Endothelial cell (in vitro differentiated cells): Measurements from ENCODE around the gene YY1AP1. TPM values are rescaled to one million over a fixed set of nuclear protein-coding genes. Genes with fewer than 3 reads are reported as not detected.
"Not testable (repeated sequence)": the region's sequence is repeated elsewhere in the genome, so short reads cannot be mapped to it uniquely, and the experiment has no call there.

ENCODE experiments used
- DNase-seq: peaks from one replicate; pipeline ENCODE4 v3.0.0; 2021; ENCODE audit warnings: low spot score
- H3K27ac Mint-ChIP-seq: one replicate; pipeline ENCODE4 v1.8.0; 2021; ENCODE audit warnings: mixed read lengths, inconsistent platforms; ENCODE audit not compliant: unreplicated experiment
- H3K27me3 Mint-ChIP-seq: one replicate; pipeline ENCODE4 v1.8.0; 2021; ENCODE audit warnings: mild to moderate bottlenecking, moderate library complexity, mixed read lengths, inconsistent platforms; ENCODE audit not compliant: unreplicated experiment
- H3K36me3 Mint-ChIP-seq: one replicate; pipeline ENCODE4 v1.8.0; 2021; ENCODE audit warnings: mild to moderate bottlenecking, low read depth, mixed read lengths, inconsistent platforms; ENCODE audit not compliant: unreplicated experiment
- H3K4me1 Mint-ChIP-seq: one replicate; pipeline ENCODE4 v1.8.0; 2021; ENCODE audit warnings: mild to moderate bottlenecking, mixed read lengths, inconsistent platforms; ENCODE audit not compliant: unreplicated experiment
- H3K4me3 Mint-ChIP-seq: one replicate; pipeline ENCODE4 v1.8.0; 2021; ENCODE audit warnings: mild to moderate bottlenecking, mixed read lengths, inconsistent platforms; ENCODE audit not compliant: unreplicated experiment
- H3K9me3 Mint-ChIP-seq: one replicate; pipeline ENCODE4 v1.8.0; 2021; ENCODE audit warnings: mixed read lengths, inconsistent platforms; ENCODE audit not compliant: unreplicated experiment
- total RNA-seq: library from RNA; stranded (reverse); fragmentation: NEBNext Ultra II Directional; extraction: Animal tissue kit (Norgen Biotek cat#: 25700); gene quantifications from one replicate; pipeline ENCODE4 v1.2.1, GENCODE V29; 2021; ENCODE audit not compliant: unreplicated experiment
- TF ChIP-seq, protein P1 (sequence below): fragments of 200-600 bp; sonication (generic); IDR thresholded peaks from one replicate; pipeline ENCODE4 v1.5.0; 2021; ENCODE audit warnings: antibody characterized with exemption; ENCODE audit not compliant: unreplicated experiment

Gene YY1AP1
- total RNA-seq, 1 donor from 2014 or later = 42.3 TPM

DNA sequence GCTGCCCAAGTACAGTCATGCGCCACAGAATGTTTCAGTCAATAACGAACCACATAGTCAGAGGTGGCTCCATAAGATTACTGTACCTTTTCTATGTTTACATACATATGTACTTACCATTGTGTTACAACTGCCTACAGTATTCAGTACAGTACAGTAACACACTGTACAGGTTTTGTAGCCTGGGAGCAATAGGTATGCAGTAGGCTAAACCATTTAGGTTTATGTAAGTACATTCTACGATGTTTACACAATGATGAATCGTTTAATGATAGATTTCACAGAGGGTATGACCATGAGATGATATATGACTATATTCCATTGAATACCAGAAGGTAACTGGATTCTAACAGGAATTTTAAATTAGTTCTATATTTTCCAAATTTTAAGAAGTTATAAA is 10.5 kb downstream of the YY1AP1 start:
- H3K4me3 Mint-ChIP-seq = no peak overlapping the region
- H3K27me3 Mint-ChIP-seq = no peaks in the 10 kb centered on the region
- no peaks in the 10 kb centered on the region for H3K4me1 Mint-ChIP-seq
- TF ChIP-seq, protein P1, sequence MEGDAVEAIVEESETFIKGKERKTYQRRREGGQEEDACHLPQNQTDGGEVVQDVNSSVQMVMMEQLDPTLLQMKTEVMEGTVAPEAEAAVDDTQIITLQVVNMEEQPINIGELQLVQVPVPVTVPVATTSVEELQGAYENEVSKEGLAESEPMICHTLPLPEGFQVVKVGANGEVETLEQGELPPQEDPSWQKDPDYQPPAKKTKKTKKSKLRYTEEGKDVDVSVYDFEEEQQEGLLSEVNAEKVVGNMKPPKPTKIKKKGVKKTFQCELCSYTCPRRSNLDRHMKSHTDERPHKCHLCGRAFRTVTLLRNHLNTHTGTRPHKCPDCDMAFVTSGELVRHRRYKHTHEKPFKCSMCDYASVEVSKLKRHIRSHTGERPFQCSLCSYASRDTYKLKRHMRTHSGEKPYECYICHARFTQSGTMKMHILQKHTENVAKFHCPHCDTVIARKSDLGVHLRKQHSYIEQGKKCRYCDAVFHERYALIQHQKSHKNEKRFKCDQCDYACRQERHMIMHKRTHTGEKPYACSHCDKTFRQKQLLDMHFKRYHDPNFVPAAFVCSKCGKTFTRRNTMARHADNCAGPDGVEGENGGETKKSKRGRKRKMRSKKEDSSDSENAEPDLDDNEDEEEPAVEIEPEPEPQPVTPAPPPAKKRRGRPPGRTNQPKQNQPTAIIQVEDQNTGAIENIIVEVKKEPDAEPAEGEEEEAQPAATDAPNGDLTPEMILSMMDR = no peak
- peaks cover 33% of the 10 kb centered on the region for H3K36me3 Mint-ChIP-seq
- no peak overlapping the region for H3K27ac Mint-ChIP-seq
- no peak for DNase-seq
- no peaks in the 10 kb centered on the region for H3K9me3 Mint-ChIP-seq

DNA sequence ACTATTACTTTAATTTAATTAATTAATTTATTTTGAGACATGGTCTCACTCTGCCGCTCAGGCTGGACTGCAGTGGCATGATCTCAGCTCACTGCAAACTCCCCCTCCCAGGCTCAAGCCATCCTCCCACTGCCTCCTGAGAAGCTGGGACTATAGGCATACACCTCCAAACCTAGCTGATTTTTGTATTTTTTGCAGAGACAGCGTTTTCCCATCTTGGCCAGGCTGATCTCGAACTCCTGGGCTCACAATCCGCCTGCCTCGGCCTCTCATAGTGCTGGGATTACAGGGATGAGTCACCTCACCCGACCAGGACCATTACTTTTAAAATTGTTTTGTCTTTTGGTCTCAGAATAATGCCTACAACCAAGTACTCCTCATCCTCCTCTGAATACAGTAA is 15.6 kb downstream of the YY1AP1 start:
- H3K9me3 Mint-ChIP-seq = no peaks in the 10 kb centered on the region
- H3K36me3 Mint-ChIP-seq = peaks cover 50% of the 10 kb centered on the region
- H3K4me3 Mint-ChIP-seq = no peak overlapping the region
- H3K27me3 Mint-ChIP-seq = no peaks in the 10 kb centered on the region
- TF ChIP-seq, protein P1 = no peak
- DNase-seq = no peak
- H3K4me1 Mint-ChIP-seq = no peaks in the 10 kb centered on the region
- no peak overlapping the region for H3K27ac Mint-ChIP-seq

DNA sequence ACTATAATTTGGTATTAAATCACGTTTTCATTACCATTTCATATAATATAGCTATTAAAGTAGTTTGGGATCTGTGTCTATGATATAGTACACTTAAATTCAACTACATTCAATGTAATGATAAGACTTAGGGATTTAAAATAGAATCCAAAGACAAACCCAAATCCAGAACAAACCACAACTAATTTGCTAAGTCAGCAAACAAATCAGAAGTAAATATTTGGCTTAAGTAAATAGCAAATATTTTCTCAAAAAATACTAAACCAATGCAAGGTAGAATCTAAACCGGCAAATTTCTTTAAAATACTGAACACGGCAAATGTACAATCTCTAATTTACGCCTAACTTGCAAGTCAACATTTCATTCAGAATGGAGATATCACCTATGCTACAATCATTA is 16.8 kb downstream of the YY1AP1 start:
- DNase-seq = no peak
- no peaks in the 10 kb centered on the region for H3K4me1 Mint-ChIP-seq
- TF ChIP-seq, protein P1 = no peak
- peaks cover 50% of the 10 kb centered on the region for H3K36me3 Mint-ChIP-seq
- H3K4me3 Mint-ChIP-seq = peak overlapping the region; percentile 22
- no peaks in the 10 kb centered on the region for H3K27me3 Mint-ChIP-seq
- no peaks in the 10 kb centered on the region for H3K9me3 Mint-ChIP-seq
- H3K27ac Mint-ChIP-seq = no peak overlapping the region

DNA sequence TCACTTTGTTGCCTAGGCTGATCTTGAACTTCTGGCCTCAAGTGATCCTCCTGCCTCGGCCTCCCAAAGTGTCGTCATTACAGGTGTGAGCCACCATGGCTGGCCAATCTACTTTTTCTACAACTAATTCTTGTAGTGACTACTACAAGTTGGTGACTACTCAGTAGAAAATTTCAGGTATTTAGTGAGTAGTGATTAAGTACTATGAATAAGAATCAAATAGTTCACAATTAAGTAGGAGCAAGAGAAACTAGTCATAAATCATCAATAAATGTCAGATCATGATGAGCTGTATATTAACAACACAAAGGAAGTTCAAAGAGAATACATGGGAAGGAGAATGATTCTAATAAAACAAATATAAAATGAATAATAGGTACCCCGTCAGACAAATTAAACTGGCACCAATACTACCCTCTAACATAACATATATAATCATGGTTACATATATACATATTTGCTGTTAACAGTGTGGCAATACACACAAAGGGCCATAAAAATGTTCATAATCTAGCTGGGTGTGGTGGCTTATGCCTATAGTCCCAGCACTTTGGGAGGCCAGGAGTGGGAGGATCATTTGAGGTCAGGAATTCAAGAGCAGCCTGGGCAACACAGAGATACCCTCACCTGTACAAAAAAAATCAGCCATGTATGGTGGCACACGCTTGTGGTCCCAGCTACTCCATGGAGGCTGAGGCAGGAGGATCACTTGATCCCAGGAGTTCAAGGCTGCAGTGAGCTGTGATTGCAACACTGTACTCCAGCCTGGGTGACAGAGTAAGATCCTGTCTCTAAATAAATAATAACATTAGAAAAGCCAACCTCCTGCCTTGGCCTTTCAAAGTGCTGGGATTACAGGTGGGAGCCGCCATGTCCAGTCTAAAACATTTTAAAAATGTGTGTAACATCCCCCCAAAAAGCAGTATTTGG is 19.1 kb downstream of the YY1AP1 start:
- no peak for DNase-seq
- Mint-ChIP-seq H3K4me3 (peak overlapping the region; percentile 6), H3K4me1 (no peaks in the 10 kb centered on the region), H3K36me3 (peaks cover 42% of the 10 kb centered on the region), H3K27me3 (no peaks in the 10 kb centered on the region), H3K27ac (no peak overlapping the region), H3K9me3 (no peaks in the 10 kb centered on the region)
- TF ChIP-seq, protein P1 = no peak

DNA sequence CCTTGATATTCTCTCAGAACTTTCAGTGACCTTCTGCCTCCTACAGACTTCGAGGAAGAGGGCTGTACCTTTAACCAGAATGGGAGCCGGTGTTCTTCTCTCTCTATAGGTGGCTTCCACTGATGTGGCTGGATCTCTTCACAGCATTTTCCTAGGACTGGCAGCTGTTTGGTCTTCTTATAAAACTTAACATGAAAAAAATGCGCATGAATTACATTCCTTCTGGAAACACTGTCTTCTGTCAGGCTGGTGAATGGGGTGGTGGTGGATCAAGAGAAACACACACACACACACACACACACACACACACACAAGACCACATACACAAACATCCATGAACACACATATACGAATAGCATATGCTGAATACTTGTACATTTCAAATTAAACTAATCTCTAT is 27.3 kb downstream of the YY1AP1 start:
- not testable (repeated sequence) for H3K4me3 Mint-ChIP-seq, H3K9me3 Mint-ChIP-seq, DNase-seq, H3K4me1 Mint-ChIP-seq, H3K27ac Mint-ChIP-seq, H3K27me3 Mint-ChIP-seq
- peaks cover 45% of the 10 kb centered on the region for H3K36me3 Mint-ChIP-seq
